Upper lobe of left lung (tissue), 6 donors: ENCODE measurements around the gene NME3. TPM values are rescaled to one million over a fixed set of nuclear protein-coding genes. Genes with fewer than 3 reads are reported as not detected.

Experiments used
- ATAC-seq, 2 donors: fragments of 200-7000 bp; cut with Tn5 transposase; one replicate each; pipeline ENCODE4 v1.9.1; 2022; ENCODE audit warnings: mild to moderate bottlenecking in 2 of 2, moderate library complexity in 2 of 2; ENCODE audit not compliant: low FRiP score in 2 of 2
- DNase-seq, 2 donors: peaks; one replicate each; pipeline ENCODE4 v3.0.0-alpha.2; 2019 to 2020
- H3K27ac ChIP-seq, 4 donors: fragments of 200-600 bp; sonication (generic); one replicate each; pipeline ENCODE4 v1.5.1; 2016 to 2019
- H3K27me3 ChIP-seq, 4 donors: fragments of 200-600 bp; sonication (generic); one replicate each; pipeline ENCODE4 v1.5.1; 2017 to 2019
- H3K36me3 ChIP-seq, 4 donors: fragments of 200-600 bp; sonication (generic); one replicate each; pipeline ENCODE4 v1.5.1; 2016 to 2019
- H3K4me1 ChIP-seq, 4 donors: fragments of 200-600 bp; sonication (generic); one replicate each; pipeline ENCODE4 v1.5.1; 2018 to 2019
- H3K4me3 ChIP-seq, 4 donors: fragments of 200-600 bp; sonication (generic); one replicate each; pipeline ENCODE4 v1.5.1; 2017 to 2019; ENCODE audit warnings: mild to moderate bottlenecking in 2 of 4, moderate library complexity in 1 of 4
- H3K9me3 ChIP-seq, 4 donors: fragments of 200-600 bp; sonication (generic); one replicate each; pipeline ENCODE4 v1.5.1; 2018 to 2019
- CTCF ChIP-seq, 6 experiments: fragments of 450-650 bp in 4 of 6; fragments of 200-600 bp in 2 of 6; sonication (generic) in 2 of 6; IDR thresholded peaks; one replicate each; pipeline ENCODE4 v1.5.1; 2016 to 2019; ENCODE audit warnings: antibody characterized with exemption in 6 of 6
- EP300 ChIP-seq, 4 donors: sonication (generic); formaldehyde crosslinking; IDR thresholded peaks; one replicate each; pipeline ENCODE4 v1.5.1; 2017; ENCODE audit warnings: antibody characterized with exemption in 4 of 4, control low read depth in 2 of 4
- POLR2A ChIP-seq, 4 donors: fragments of 450-650 bp; IDR thresholded peaks; one replicate each; pipeline ENCODE4 v1.5.1; 2016 to 2017; ENCODE audit warnings: antibody characterized with exemption in 4 of 4, mild to moderate bottlenecking in 2 of 4
- POLR2AphosphoS5 ChIP-seq, 2 donors: sonication (generic); formaldehyde crosslinking; IDR thresholded peaks; one replicate each; pipeline ENCODE4 v1.5.1; 2017; ENCODE audit warnings: antibody characterized with exemption in 2 of 2
- WGBS, 2 donors: methylation state at CpG; one replicate each; pipeline ENCODE4 v1.1.5; 2017 to 2018; 5-methylcytosine and 5-hydroxymethylcytosine counted together
- total RNA-seq, 6 donors: library from RNA; depleted of rRNA in 4 of 6; stranded (reverse); fragments of >200 nt in 4 of 6; gene quantifications; one replicate each; pipeline versions ENCODE4 v1.1.0 to v1.2.1, GENCODE V29; 2016 to 2021
- donor health status: DM: no; HTN: no; CAD: no; lungs with moderate emphysema.
- donor health status: DM: no; HTN: yes; CAD: no; lungs with severe emphysema.

The NME3 gene
- total RNA-seq, 6 donors from 2014 or later = 57.8 to 155 (median 78.9) TPM

- no peak for TF ChIP-seq EP300 (IDR thresholded peaks at IDR 0.05)
- no peak for TF ChIP-seq POLR2A (IDR thresholded peaks at IDR 0.05)
- no peak for TF ChIP-seq CTCF (IDR thresholded peaks at IDR 0.05)
- TF ChIP-seq POLR2AphosphoS5 (IDR thresholded peaks at IDR 0.05) = no peak
- Histone ChIP-seq H3K27ac (no peak overlapping the region), H3K36me3 (peaks cover 3 to 71% (median 43%) of the 10 kb centered on the region in 4 donors), H3K4me3 (no peak overlapping the region), H3K4me1 (peaks cover 8 to 29% (median 10%) of the 10 kb centered on the region in 4 donors), H3K27me3 (no peaks in the 10 kb centered on the region), H3K9me3 (no peaks in the 10 kb centered on the region)
- DNase-seq = peak; percentile 20 to 73
- 68 to 79% methylated on average over 6 to 19 of the region's 19 CpGs for WGBS, 2 donors
- ATAC-seq = no peak
Observed at GRCh38 chr16:1788708-1789100, 17.4 kb upstream of the NME3 start.

- ATAC-seq = no peak
- H3K27me3 ChIP-seq = no peaks in the 10 kb centered on the region
- no peak overlapping the region for H3K27ac ChIP-seq
- peaks cover 11 to 29% (median 11%) of the 10 kb centered on the region in 4 donors for H3K4me1 ChIP-seq
- H3K4me3 ChIP-seq = no peak overlapping the region
- DNase-seq = peak in 1 of 2 donors; percentile 79
- no peak for TF ChIP-seq POLR2A (IDR thresholded peaks at IDR 0.05)
- TF ChIP-seq EP300 (IDR thresholded peaks at IDR 0.05) = no peak
- TF ChIP-seq POLR2AphosphoS5 (IDR thresholded peaks at IDR 0.05) = no peak
- no peaks in the 10 kb centered on the region for H3K9me3 ChIP-seq
- H3K36me3 ChIP-seq = peaks cover 3 to 71% (median 43%) of the 10 kb centered on the region in 4 donors
- WGBS, 2 donors = 90 to 93% methylated on average over 30 to 34 of the region's 38 CpGs
Observed at GRCh38 chr16:1788095-1788707, 16.9 kb upstream of the NME3 start.

GRCh38 chr16:1787322-1788094, 16.2 kb upstream of the NME3 start:
- Histone ChIP-seq H3K4me3 (no peak overlapping the region), H3K9me3 (no peaks in the 10 kb centered on the region), H3K36me3 (peaks cover 3 to 71% (median 43%) of the 10 kb centered on the region in 4 donors), H3K4me1 (peaks cover 11 to 27% (median 11%) of the 10 kb centered on the region in 4 donors), H3K27ac (no peak overlapping the region), H3K27me3 (no peaks in the 10 kb centered on the region)
- ATAC-seq (no peak), DNase-seq (peak in 1 of 2 donors; percentile 72)
- no peak for TF ChIP-seq EP300 (IDR thresholded peaks at IDR 0.05)
- WGBS, 2 donors = 97 to 98% methylated on average over 11 to 41 of the region's 44 CpGs

GRCh38 chr16:1787056-1787321, 15.6 kb upstream of the NME3 start:
- TF ChIP-seq POLR2A (IDR thresholded peaks at IDR 0.05) (no peak), EP300 (IDR thresholded peaks at IDR 0.05) (no peak), POLR2AphosphoS5 (IDR thresholded peaks at IDR 0.05) (no peak), CTCF (IDR thresholded peaks at IDR 0.05) (no peak)
- WGBS, 2 donors = 91 to 100% methylated on average over 4 to 6 of the region's 6 CpGs
- H3K4me1 ChIP-seq = peaks cover 11 to 28% (median 11%) of the 10 kb centered on the region in 4 donors
- H3K27ac ChIP-seq = no peak overlapping the region
- H3K4me3 ChIP-seq = no peak overlapping the region
- ATAC-seq = no peak
- H3K9me3 ChIP-seq = no peaks in the 10 kb centered on the region
- no peak for DNase-seq
- H3K27me3 ChIP-seq = no peaks in the 10 kb centered on the region
- H3K36me3 ChIP-seq = peaks cover 3 to 68% (median 40%) of the 10 kb centered on the region in 4 donors

GRCh38 chr16:1786242-1787055, 15.1 kb upstream of the NME3 start:
- peak in 1 of 2 donors; percentile 82 for DNase-seq
- H3K4me1 ChIP-seq = peaks cover 14 to 33% (median 14%) of the 10 kb centered on the region in 4 donors
- H3K27ac ChIP-seq = no peak overlapping the region
- ATAC-seq = no peak
- peaks cover 3 to 62% (median 37%) of the 10 kb centered on the region in 4 donors for H3K36me3 ChIP-seq
- no peak overlapping the region for H3K4me3 ChIP-seq
- no peaks in the 10 kb centered on the region for H3K27me3 ChIP-seq
- H3K9me3 ChIP-seq = no peaks in the 10 kb centered on the region
- no peak for TF ChIP-seq EP300 (IDR thresholded peaks at IDR 0.05)
- no peak for TF ChIP-seq CTCF (IDR thresholded peaks at IDR 0.05)
- no peak for TF ChIP-seq POLR2A (IDR thresholded peaks at IDR 0.05)
- no peak for TF ChIP-seq POLR2AphosphoS5 (IDR thresholded peaks at IDR 0.05)
- WGBS, 2 donors = 90 to 93% methylated on average over 17 to 51 of the region's 51 CpGs
